GM18951 (cell line): ENCODE results near the gene PHF12.

Experiments
- POLR2A ChIP-seq: IDR thresholded peaks from 4 replicates; pipeline ENCODE4 v1.6.1; 2011; ENCODE audit warnings: mild to moderate bottlenecking; ENCODE audit not compliant: insufficient read length, insufficient read depth; ENCODE audit errors: extremely low read depth
- in situ Hi-C: fragments of 300-500 bp; cut with MboI; formaldehyde crosslinking; loops from one replicate; pipeline ENCODE4 v1.12.0; 2022; ENCODE audit warnings: low sequenced_read_pairs, mixed read lengths, inconsistent platforms; ENCODE audit not compliant: unreplicated experiment

Gene PHF12

DNA sequence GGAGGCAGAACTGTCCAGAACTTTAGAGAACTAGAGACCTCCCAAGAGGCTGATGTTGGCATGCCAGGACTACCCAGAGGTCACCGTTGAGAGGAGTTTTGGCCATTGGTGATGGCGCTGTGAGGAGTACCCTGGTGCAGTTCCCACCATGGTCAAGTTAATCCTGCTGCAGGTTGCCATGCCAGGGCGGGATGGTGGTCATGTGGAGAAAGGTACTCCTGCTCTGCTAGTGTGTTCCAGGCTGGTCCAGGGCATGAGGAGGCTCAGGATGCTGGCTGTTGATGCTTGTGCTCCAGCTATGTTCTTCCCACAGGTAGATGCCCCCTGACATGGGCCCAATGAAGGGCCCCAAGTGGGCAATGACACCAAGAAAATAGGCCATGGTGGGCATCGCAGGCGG, 4.1 kb upstream of the PHF12 start:
- in situ Hi-C loops = no loop called here
- TF ChIP-seq POLR2A = no peak

DNA sequence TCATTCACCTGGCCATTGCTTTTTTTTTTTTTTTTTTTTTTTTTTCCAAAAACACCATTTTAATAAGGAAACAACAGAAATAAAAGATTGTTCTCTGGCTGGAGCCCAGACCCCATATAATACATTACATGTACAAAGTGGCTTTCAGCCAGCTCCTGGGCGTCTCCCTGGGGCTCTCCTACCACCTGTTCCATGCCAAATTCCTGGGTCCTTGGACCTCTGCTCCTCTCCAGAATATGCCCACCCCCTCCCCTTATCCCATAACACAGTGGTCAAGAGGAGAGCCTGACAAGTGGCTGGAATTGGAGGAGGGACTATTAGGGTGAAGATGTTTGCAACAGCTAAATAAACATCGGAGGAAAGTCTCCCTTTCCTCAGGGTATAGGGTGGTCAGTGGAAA, 3.6 kb upstream of the PHF12 start:
- in situ Hi-C loops = no loop called here
- TF ChIP-seq POLR2A = no peak

DNA sequence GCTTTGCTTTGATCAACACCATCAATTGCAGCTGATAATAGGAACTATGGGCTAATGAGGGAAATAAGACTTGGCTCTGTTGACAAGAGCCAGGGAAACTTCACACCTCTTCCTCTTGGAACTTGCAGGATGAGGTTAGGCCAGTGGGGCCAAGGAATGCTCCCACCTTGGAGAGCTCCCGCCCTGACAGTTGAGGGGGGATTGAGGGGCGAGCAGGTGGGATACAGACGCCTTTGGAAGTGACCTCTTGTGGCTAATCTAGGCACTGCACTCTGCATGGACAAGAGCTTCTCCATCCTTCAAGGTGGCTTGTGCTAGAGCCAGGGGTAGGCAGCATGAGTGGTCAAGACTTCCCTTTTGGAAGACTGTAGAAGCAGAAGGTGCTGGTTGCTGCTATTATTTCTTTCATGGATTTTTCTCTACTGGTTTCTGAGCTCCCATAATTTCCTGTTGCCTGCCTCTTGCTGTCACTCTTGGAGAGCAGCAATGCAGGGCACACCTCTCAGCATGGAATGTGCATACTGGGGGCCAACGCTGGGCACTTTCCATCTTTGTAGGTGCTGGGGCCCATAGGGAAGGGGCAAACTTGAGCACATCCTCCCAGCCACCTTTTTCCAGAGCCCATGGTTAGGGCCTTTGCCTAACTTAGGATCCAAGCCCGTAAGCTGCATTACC, 2.3 kb upstream of the PHF12 start:
- in situ Hi-C loops = no loop called here
- TF ChIP-seq POLR2A = no peak

DNA sequence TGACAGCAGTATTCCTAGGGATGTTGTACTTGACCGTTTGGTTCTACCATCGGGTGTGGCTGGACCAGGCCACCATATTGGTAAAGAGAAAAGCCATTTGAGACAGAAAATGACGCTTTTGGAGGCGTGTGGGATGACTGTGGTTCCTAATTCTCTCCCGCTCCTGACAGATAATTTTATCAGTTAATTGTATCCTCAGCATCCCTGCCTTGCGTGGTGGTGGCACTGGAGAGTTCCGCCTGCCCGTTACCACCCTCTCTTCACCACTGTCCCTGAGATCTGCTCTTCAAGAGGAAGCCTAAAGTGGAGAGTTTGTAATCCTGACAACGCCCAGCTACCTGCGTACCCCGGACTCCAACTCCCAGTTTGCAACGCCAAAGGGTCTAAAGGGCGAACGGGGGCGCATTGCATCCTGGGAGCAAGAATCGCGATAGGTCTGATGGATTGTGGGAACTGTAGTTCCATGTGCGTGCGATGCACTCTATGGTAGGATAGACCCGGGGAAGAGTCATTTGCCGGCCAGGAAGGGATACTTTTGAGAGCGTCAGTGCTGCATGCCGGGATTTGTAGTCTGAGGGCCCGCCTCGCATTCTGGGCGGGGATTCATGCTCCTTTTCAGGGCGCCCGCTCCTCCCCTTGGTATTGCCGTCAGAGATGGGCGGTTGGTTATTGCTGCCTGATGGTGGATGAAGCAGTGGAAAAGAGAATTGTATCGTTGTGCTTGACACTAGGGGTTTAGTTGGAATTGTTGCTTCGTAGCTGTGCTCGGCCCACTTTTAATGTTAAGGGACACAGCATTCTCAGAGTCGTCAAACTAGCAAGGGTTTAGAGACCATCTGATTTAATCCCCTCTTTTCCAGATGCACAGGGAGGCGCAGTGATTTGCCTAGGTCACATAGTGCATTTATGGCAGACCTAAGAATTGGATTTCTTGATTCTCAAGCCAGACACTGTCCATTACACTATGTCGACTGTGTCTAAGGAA, 965 bp upstream of the PHF12 start:
- in situ Hi-C loops = no loop called here
- peak; percentile 56 for TF ChIP-seq POLR2A

DNA sequence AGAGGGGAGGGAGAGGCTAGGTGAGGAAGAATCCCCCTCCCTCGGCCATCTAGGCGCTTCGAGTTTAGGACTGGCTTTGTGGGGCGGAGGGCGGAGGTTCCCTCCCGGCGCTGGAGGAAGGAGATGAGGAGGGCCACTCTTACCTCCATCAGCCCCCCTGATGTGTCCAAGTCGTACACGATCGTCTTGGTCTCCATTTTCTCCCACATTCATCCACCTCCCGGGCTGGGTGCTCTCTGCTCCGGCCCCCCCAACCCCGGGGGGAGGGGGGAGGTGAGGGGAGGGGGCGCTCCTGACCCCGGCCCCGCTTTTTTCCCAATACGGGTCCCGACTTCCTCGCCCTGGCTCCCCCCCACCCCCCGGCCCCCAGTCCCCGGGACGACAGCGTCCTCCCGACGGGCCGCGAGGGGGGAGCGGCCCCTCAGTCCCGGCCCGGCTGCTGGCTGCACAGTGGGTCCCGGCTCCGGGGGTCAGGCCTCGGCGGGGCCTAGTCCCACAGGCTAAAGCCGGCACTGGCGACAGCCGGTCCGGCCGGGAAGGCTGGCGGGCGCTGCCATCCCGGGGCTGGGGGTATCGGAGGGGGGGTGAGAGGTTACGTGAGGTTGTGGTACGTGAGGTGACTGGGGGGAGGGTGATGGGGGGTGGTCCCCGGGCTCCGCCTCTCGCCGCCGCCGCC, 428 bp downstream of the PHF12 start:
- in situ Hi-C loops = no loop called here
- no peak for TF ChIP-seq POLR2A

DNA sequence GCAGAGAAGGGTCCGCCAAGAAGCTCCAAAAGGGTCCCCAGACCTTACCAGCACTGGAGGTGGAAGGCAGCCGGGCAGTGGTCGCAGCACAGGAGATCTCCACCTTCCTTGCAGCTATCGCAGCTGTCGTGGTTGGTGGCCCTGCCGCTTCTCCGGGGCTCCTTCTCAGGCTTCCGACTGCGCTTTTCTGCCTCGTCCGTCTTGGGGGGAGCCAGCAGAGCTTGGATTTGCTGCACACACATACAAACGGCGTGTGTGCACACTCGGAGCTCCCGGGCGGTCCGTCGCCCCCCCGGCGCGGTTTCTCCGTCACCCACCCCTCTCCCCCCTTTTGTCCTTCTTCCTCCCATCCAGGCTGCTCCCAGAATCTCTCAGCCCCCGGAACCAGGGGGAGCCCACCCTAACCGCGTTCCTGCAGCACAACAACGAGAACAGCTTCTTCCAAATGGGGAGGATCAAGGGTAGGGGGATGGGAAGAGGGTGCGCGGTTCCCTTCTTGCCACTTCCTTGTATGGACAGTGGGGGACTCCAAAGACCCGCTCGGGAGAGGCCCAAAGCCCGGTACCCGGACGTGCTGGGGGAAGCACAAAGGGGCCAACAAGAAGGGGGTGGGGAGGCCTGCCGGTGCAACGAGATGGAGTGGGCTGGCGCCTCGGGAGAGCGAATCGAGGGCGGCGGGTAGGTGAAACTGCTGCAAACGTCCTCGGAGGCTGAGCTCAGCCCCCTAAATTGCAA, 1.1 kb downstream of the PHF12 start:
- in situ Hi-C loops = no loop called here
- TF ChIP-seq POLR2A = peak; percentile 11

DNA sequence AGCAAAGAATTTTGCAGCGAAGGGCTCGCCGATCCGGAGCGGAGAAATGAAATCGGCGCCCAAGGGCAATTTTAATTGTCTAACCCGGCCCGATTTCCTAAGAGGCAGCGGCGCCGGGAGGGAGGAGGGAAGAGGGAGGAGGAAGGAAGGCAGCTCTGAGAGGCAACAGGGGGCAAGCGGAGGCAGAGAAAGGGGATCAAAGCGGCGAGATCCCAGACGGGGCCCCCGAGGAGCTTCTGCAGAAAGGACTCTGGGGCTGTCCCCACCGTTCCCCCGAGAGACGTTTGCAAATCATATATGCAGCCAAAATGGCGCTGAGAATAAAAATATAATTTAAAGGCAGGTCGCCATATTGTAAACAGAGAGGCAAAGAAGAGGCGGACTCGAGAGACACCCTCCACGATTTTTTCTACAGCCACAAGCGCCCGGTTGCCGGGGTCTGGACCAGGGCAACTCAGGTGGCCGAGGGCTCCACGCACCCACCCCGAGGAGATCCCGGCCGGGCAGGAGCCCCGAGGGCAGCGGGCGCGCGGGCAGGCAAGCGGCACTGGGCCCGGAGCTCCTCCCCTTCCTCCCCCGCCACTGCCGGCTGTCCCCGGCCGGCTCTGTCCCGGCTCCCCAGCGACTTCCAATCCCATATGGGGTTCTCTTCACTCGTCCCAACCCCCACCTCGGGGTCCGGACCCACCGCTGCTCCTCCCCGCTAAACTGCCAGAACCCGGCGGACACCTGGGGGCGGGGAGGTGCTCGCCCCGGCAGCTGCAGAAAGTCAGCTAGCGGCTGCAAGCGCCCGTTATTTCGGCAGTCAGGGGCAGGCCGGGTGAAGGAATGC, 1.9 kb downstream of the PHF12 start:
- in situ Hi-C loops = no loop called here
- TF ChIP-seq POLR2A = peak; percentile 65

DNA sequence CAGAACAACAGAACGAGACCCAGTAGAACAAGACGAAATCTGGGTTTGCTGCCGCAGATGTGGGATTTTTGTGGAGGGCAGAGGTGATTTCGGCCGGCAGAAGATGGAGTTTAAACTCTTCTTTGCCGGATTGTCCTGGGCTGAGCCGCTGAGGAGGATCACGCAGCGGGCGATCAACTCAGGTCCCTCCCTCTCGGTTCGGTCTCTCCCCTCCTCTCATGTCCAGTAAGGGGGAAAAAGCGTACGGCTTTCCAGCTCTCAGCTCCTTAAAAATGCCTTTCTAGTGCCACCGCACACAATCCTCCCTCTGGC, 2.5 kb downstream of the PHF12 start:
- no peak for TF ChIP-seq POLR2A
- in situ Hi-C loops = no loop called here

DNA sequence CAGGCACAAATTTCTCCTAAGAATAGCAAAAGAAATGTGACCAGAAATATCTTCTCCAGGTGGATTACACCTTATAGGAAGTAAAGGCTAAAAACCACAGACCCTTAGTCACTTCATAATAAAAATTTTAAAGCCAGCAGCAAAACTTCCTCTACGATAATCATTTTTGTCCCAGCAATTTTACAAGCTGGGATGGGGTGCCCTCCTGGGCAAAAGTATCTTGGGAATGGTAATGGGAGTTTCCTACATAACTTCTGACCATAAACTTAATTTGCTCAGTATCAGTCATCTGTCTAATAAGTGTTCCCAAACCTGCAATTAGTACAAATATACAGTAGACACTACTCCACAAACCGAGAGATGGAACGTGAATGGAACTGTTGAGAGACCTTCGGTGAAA, 3.0 kb downstream of the PHF12 start:
- no peak for TF ChIP-seq POLR2A
- in situ Hi-C loops = no loop called here

DNA sequence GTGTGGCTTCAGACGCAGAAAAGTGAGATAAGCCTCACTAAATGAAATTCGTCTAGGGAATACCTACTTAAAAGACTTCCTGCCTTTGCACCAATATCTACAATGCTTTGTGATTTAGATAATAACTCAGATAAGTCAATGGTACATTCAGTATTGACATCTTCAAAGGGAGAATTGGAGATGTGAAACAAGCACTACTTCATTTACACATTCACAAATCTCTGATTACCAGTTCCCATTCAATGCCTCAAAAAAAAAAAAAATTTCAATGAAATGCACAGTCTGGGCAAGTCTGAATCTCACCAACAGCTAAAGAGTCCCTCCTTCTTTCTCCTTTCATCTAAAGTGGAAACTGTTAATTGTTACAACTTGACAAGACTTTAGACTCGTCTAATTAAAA, 3.7 kb downstream of the PHF12 start:
- in situ Hi-C loops = no loop called here

DNA sequence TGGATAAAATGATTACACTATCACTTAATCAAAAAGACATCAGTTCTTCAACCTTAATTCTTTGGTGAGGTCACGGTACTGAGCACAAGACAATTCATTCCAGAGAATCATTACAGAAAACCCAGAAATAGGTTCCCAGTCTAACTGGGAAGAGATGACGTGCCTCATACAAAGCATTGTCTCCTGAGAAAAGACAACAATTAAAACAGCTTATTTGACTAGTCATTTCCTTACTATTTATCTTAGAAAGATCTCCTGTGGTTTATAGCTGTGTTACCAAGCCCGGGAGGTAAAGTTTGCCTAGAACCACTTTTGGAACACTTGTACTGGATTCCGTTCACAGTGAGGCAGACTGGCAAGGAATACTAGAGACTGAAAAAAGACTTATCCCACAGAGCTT, 5.1 kb downstream of the PHF12 start:
- in situ Hi-C loops = no loop called here
- no peak for TF ChIP-seq POLR2A

More for the DNA sequence above, 3.7 kb downstream of the PHF12 start:
- no peak for TF ChIP-seq POLR2A

DNA sequence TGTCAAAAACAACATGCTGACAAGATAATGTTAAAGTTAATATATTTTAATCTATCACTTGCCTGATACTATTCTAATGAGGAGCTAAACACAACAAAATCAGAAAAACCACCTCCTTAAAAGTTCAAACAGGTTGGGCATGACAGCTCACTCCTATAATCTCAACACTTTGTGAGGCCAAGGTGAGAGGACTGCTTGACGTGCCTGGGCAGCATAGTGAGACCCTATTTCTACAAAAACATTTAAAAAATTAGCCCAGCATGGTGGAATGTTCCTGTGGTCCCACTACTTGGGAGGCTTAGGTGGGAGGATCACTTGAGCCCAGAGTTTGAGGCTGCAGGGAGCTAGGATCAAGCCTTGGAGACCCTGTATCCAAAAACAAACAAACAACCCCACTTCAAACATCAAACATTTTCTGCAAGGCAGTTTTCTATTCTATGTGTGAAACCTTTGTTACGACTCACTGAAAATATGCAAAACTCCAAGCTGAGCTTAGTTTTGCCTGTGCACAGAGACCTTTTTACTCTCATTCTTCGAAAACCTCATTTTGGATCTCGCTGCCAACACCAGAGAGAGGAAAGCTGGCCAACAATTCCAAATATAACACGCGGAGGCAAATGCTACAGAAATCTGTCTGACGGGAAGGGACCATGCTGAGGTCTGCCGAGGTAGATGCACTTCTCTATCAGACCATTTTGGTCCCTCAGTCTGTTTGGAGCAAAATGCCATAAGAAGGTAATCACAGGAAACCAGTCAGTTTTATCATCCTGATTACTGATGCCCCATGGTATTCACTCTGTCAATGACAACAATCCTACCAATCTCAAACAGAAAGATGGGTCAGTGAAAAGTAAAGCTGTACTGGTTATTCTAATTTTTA, 6.2 kb downstream of the PHF12 start:
- no peak for TF ChIP-seq POLR2A
- in situ Hi-C loops = no loop called here

DNA sequence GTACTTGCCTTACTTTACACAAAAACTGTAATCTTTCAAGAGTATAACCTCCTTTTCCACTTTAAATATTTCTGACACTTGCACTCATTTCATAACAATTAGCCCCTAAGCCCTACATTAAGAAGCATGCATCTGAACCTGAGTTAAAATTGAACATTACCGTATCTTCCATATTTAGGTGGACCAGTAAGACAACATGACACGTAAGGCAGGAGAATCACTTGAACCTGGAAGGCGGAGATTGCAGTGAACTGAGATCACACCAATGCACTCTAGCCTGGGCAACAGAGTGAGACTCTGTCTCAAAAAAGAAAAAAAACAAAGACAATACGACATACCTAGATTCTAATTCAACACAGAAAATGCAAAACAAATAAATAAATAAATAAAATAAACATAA, 7.0 kb downstream of the PHF12 start:
- in situ Hi-C loops = no loop called here
- TF ChIP-seq POLR2A = no peak
